Measurements from ENCODE around the gene PMIS2. TPM values are rescaled to one million over a fixed set of nuclear protein-coding genes. Genes with fewer than 3 reads are reported as not detected.
"Not testable (repeated sequence)": the region's sequence is repeated elsewhere in the genome, so short reads cannot be mapped to it uniquely, and the experiment has no call there.

The PMIS2 gene
- total RNA-seq, 1 donor from 2014 or later: not detected

DNA sequence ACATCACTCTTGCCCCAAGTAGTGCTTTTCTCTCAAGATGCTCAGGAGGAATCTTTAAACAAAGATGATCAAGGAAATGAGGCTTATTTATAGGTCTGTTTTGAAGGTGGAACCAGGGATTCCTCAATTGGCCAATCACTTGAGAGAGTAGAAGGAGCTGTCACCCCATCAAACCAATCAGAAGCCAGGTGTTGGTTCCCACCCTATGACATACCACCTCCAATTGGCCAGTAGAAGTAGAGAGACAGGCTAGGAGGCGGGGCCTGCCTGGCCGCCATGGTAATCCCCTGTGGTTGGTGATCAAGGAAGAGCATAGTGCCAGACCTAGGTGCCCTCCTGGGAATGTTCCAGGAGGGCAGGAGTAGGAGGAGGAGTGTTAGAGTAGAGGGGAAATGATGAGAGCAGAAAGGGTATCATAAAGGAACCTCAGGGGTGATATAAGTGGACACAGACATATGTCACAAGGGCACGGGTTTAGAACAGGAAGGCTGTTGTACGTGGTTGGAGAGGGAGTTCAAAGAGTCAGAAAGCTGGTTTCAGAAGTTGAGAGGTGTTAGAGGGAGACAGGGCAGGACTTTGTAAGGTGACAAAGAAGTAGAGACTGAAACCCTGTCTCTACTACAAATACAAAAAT, 10.5 kb downstream of the PMIS2 start:
- H3K9me3 Mint-ChIP-seq (ENCODE audit: unreplicated experiment): peaks cover 3% of the 10 kb centered on the region

DNA sequence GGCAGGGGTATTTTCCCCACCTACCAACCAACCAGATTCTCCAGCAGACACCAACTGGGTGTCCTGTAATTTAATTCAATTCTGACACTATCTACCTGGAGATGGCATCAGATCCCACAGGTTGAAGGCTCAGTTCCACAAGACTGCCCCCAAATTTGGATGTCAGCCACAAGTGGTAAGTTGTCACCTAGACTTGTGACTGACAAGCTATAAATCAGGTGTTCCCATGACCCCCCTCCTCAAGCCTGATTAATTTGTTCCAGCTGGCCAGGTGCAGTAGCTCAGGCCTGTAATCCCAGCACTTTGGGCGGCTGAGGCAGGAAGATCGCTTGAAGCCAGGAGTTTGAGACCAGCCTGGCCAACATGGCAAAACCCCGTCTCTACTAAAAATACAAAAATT, 16.0 kb downstream of the PMIS2 start:
- no peaks in the 10 kb centered on the region for H3K27me3 ChIP-seq (ENCODE audit: insufficient read depth, low read length)
- H3K36me3 ChIP-seq (ENCODE audit: insufficient read depth, low read length): no peaks in the 10 kb centered on the region
- Mint-ChIP-seq H3K27me3 (ENCODE audit: low read depth, unreplicated experiment) (peaks cover 22% of the 10 kb centered on the region), H3K27ac (ENCODE audit: unreplicated experiment) (no peak overlapping the region), H3K4me1 (ENCODE audit: low read depth, unreplicated experiment) (peaks cover 7% of the 10 kb centered on the region), H3K36me3 (ENCODE audit: low read depth, unreplicated experiment) (peaks cover 2% of the 10 kb centered on the region), H3K9me3 (ENCODE audit: unreplicated experiment) (peaks cover 14% of the 10 kb centered on the region), H3K4me3 (ENCODE audit: unreplicated experiment) (no peak overlapping the region)
- no peak for FAIRE-seq
- no peaks in the 10 kb centered on the region for H3K9me3 ChIP-seq (ENCODE audit: insufficient read depth, low read depth, low read length)
- DNase-seq (ENCODE audit: low read depth): no peak
- no peak overlapping the region for H3K4me3 ChIP-seq (ENCODE audit: insufficient read depth, low read depth, low read length)
- no peaks in the 10 kb centered on the region for H4K20me1 ChIP-seq (ENCODE audit: insufficient read depth, low read length)
- no peaks in the 10 kb centered on the region for H3K79me2 ChIP-seq (ENCODE audit: insufficient read depth, low read length)
- no peak overlapping the region for H3K27ac ChIP-seq (ENCODE audit: low read depth, low read length)
- H3K4me1 ChIP-seq (ENCODE audit: insufficient read depth, low read length): no peaks in the 10 kb centered on the region
- H3K9ac ChIP-seq (ENCODE audit: low read length): no peak overlapping the region
- TF ChIP-seq CTCF (IDR thresholded peaks at IDR 0.05; ENCODE audit: insufficient read depth, low read depth, low read length) (no peak), EZH2 (IDR thresholded peaks at IDR 0.05; ENCODE audit: insufficient read depth, low read length) (no peak)
- H2AFZ ChIP-seq (ENCODE audit: low read depth, low read length): no peak overlapping the region
- no peak overlapping the region for H3K4me2 ChIP-seq (ENCODE audit: low read length)

More for the DNA sequence above, 10.5 kb downstream of the PMIS2 start:
- Mint-ChIP-seq H3K4me1 (ENCODE audit: low read depth, unreplicated experiment) (no peaks in the 10 kb centered on the region), H3K27me3 (ENCODE audit: low read depth, unreplicated experiment) (peaks cover 8% of the 10 kb centered on the region), H3K36me3 (ENCODE audit: low read depth, unreplicated experiment) (no peaks in the 10 kb centered on the region), H3K4me3 (ENCODE audit: unreplicated experiment) (no peak overlapping the region), H3K27ac (ENCODE audit: unreplicated experiment) (no peak overlapping the region)
- no peaks in the 10 kb centered on the region for H3K27me3 ChIP-seq (ENCODE audit: insufficient read depth, low read length)
- H3K9ac ChIP-seq (ENCODE audit: low read length): no peak overlapping the region
- H3K4me3 ChIP-seq (ENCODE audit: insufficient read depth, low read depth, low read length): no peak overlapping the region
- H2AFZ ChIP-seq (ENCODE audit: low read depth, low read length): no peak overlapping the region
- no peaks in the 10 kb centered on the region for H4K20me1 ChIP-seq (ENCODE audit: insufficient read depth, low read length)
- no peaks in the 10 kb centered on the region for H3K79me2 ChIP-seq (ENCODE audit: insufficient read depth, low read length)
- no peaks in the 10 kb centered on the region for H3K4me1 ChIP-seq (ENCODE audit: insufficient read depth, low read length)
- no peaks in the 10 kb centered on the region for H3K36me3 ChIP-seq (ENCODE audit: insufficient read depth, low read length)
- TF ChIP-seq EZH2 (IDR thresholded peaks at IDR 0.05; ENCODE audit: insufficient read depth, low read length) (no peak), CTCF (IDR thresholded peaks at IDR 0.05; ENCODE audit: insufficient read depth, low read depth, low read length) (no peak)
- H3K9me3 ChIP-seq (ENCODE audit: insufficient read depth, low read depth, low read length): no peaks in the 10 kb centered on the region
- DNase-seq (ENCODE audit: low read depth): no peak
- no peak for FAIRE-seq
- H3K27ac ChIP-seq (ENCODE audit: low read depth, low read length): no peak overlapping the region
- H3K4me2 ChIP-seq (ENCODE audit: low read length): no peak overlapping the region

DNA sequence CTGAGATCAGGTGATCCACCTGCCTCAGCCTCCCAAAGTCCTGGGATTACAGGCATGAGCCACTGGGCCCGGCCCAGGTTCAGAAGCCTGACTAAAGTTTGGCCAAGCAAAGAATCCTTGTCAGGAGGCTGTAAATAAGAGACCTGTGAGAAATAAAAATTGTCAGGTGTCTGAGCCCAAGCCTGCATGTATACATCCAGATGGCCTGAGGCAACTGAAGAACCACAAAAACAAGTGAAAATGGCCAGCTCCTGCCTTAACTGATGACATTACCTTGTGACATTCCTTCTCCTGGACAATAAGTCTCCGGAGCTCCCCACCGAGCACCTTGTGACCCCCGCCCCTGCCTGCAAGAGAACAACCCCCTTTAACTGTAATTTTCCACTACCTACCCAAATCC, 18.5 kb downstream of the PMIS2 start:
- H3K79me2 ChIP-seq (ENCODE audit: insufficient read depth, low read length); FAIRE-seq; H3K36me3 Mint-ChIP-seq (ENCODE audit: low read depth, unreplicated experiment); H3K4me2 ChIP-seq (ENCODE audit: low read length); H3K4me3 Mint-ChIP-seq (ENCODE audit: unreplicated experiment); H3K4me1 Mint-ChIP-seq (ENCODE audit: low read depth, unreplicated experiment); H3K36me3 ChIP-seq (ENCODE audit: insufficient read depth, low read length); H4K20me1 ChIP-seq (ENCODE audit: insufficient read depth, low read length); H2AFZ ChIP-seq (ENCODE audit: low read depth, low read length); H3K27me3 ChIP-seq (ENCODE audit: insufficient read depth, low read length); DNase-seq (ENCODE audit: low read depth); H3K9ac ChIP-seq (ENCODE audit: low read length); H3K4me3 ChIP-seq (ENCODE audit: insufficient read depth, low read depth, low read length); H3K27ac ChIP-seq (ENCODE audit: low read depth, low read length); H3K4me1 ChIP-seq (ENCODE audit: insufficient read depth, low read length); H3K9me3 ChIP-seq (ENCODE audit: insufficient read depth, low read depth, low read length): not testable (repeated sequence)
- Mint-ChIP-seq H3K27me3 (ENCODE audit: low read depth, unreplicated experiment) (peaks cover 25% of the 10 kb centered on the region), H3K9me3 (ENCODE audit: unreplicated experiment) (peaks cover 29% of the 10 kb centered on the region), H3K27ac (ENCODE audit: unreplicated experiment) (peak overlapping the region; percentile 62)

GRCh38 chr19:35607170-35607569, 21.2 kb downstream of the PMIS2 start:
- H3K36me3 Mint-ChIP-seq (ENCODE audit: low read depth, unreplicated experiment); H3K4me1 Mint-ChIP-seq (ENCODE audit: low read depth, unreplicated experiment): not testable (repeated sequence)

More at GRCh38 chr19:35607170-35607569, 21.2 kb downstream of the PMIS2 start:
- Mint-ChIP-seq H3K27me3 (ENCODE audit: low read depth, unreplicated experiment) (peaks cover 22% of the 10 kb centered on the region), H3K9me3 (ENCODE audit: unreplicated experiment) (peaks cover 30% of the 10 kb centered on the region)
- not testable (repeated sequence) for H3K36me3 ChIP-seq (ENCODE audit: insufficient read depth, low read length); H4K20me1 ChIP-seq (ENCODE audit: insufficient read depth, low read length); H3K4me2 ChIP-seq (ENCODE audit: low read length); FAIRE-seq; H3K27ac Mint-ChIP-seq (ENCODE audit: unreplicated experiment); H3K27me3 ChIP-seq (ENCODE audit: insufficient read depth, low read length); H3K27ac ChIP-seq (ENCODE audit: low read depth, low read length); H3K4me1 ChIP-seq (ENCODE audit: insufficient read depth, low read length); H3K9me3 ChIP-seq (ENCODE audit: insufficient read depth, low read depth, low read length); H3K79me2 ChIP-seq (ENCODE audit: insufficient read depth, low read length); H2AFZ ChIP-seq (ENCODE audit: low read depth, low read length); DNase-seq (ENCODE audit: low read depth); H3K9ac ChIP-seq (ENCODE audit: low read length); H3K4me3 ChIP-seq (ENCODE audit: insufficient read depth, low read depth, low read length); H3K4me3 Mint-ChIP-seq (ENCODE audit: unreplicated experiment)
